ENCODE measurements around the gene ADGRA1.
"Not testable (repeated sequence)": the region's sequence is repeated elsewhere in the genome, so short reads cannot be mapped to it uniquely, and the experiment has no call there.

The ADGRA1 gene

GRCh38 chr10:133131053-133131452 is 43.3 kb downstream of the ADGRA1 start:
- DNase-seq: no peak

- no peak for DNase-seq
These were observed 44.2 kb downstream of the ADGRA1 start for GRCh38 chr10:133131734-133132472.

- DNase-seq: no peak
These were observed 45.0 kb downstream of the ADGRA1 start for GRCh38 chr10:133132473-133133291.

DNA sequence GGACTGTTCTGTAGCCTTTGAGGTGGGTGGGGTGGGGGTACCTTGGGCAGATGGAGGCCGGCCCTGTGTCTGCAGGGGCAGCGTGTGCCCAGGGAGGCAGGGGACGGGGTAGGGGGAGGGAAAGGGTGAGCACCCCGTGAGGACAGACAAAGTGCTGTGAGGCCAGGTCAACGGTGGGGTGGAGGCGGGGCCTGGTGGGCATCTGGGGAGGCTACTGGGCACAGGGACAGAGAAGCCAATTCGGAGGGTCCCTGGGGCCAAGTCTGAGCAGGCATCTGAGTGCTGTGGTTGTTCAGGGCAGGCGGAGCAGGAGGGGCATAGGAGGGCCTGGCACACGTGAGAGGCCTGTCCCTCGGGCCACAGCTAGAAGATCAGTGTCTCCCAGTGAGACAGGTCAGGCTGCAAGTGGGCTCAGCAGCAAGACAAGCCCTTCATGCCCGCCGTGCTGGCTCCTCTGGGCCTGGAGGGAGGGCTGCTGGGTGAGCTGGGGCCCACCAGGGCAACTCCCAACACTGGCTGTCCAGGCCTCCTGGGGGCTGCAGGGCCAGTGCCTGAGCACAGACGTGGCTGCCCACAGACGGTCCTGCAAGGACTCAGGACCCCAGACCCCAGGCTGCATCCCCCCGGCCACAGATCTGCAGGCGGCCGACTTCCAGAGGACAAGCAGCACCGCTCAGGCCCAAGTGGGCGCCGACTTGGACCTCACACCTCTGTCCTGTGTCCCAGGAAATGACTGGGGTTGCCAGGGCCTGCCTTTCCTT is 45.9 kb downstream of the ADGRA1 start:
- DNase-seq: no peak

- no peak for DNase-seq
These were observed 46.8 kb downstream of the ADGRA1 start for GRCh38 chr10:133134411-133135115.

GRCh38 chr10:133135116-133135465 is 47.4 kb downstream of the ADGRA1 start:
- no peak for DNase-seq

- DNase-seq: not testable (repeated sequence)
These were observed 49.9 kb downstream of the ADGRA1 start for GRCh38 chr10:133137486-133138145.

DNA sequence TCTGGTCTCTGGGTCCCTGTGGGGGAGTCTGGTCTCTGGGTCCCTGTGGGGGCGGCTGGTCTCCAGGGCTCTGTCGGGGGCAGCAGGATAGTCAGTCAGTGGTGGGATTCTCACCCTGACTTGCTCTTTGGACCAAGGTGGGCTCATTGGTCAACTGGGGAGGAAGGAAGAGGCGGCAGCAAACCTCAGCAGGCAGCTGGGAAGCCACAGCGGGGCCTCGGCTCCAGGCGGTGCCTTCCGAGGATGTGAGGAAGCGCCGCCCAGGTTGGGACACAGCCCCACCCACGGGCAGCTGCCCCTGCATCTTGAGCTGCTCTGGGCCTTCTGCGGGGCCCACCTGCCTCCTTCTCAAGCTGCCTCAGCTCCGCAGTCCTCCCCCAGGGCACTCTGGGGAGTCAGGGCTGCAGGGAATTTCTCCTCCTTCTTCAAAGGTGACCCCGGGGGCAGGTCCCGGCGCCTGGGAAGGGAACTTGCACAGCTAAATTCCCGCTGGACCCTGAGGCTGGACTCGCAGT is 51.9 kb downstream of the ADGRA1 start:
- DNase-seq: no peak

GRCh38 chr10:133140417-133141143 is 52.9 kb downstream of the ADGRA1 start:
- no peak for DNase-seq

GRCh38 chr10:133141144-133141957 is 53.6 kb downstream of the ADGRA1 start:
- no peak for DNase-seq

DNA sequence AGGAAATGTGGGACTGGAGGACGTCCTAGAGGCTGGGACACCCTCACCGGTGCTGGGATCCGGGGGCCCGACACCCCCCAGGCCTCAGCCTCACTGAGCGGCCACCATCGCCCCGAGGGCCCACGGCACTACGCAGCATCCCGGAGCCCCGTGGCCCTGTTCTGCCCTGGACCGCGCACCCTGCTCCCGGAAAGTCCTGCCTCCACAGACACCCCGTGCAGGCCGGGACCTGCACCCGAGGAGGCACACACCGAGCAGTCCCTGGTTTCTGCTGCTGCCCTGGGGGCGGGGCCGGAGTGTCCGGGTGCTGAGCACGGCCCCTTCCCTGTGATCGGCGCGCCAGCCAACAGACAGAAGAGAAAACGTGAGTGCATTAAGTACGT is 54.2 kb downstream of the ADGRA1 start:
- no peak for DNase-seq

DNA sequence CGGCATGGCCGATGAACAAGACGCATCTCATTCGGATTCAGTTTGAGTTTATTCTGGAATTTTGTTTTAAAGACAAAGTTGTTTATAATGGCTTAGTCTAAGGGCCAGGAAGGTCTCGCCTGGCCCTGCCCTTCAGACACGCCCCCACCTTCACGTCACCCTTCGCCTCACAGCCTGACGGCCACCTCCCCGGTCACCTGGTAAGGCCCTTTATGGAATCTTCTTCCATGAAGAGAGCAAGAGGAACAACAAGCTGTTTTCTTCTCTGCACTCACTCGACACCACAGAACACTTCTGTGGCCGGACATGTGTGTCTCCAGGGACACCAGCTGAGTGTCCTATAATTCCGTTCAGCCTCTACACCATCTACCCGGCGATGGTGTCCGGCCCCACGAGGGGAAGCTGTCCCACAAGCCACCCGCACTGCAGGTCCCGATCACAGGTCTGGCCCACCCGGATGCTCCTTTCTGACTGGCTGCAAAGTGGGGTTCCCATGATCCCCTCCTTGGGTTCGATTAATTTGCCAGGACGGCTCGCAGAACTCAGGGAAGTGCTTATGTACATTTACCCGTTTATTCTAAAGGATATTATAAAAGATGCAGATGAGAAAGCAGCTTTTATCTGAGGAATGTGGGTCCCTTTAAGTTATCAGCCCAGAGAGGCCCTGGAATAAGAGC is 54.9 kb downstream of the ADGRA1 start:
- DNase-seq: no peak

DNA sequence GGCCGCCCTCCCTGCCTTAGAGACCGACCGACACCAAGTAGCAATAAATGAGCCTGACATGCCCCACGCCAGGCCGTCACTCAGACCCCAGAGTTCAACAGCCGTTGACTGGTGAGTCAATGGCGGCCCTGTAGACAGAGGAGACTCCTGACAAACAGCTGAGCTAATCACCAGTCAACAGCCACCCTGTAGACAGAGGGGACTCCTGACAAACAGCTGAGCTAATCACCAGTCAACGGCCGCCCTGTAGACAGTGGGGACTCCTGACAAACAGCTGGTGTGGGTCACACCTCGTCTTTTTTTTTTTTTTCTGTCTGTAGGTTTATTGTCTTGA is 55.4 kb downstream of the ADGRA1 start:
- DNase-seq: no peak

DNA sequence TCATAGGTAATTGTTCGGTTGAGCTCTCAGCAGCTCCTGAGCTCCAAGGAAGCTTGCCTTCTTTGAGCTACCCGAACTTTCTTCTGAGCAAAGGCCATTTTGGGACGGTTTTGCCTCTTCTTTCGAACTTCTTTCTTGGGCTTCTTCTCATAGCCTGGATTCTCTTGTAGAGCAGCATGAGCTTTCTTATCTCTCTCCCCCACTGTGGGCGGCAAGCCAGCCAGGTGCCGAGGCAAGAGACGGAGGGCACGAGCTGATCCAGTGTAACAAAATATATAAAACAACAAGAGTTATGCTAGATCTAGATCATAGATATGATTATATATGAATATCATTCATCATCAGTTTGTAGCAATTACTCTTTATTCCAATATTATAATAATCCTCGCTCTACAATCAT is 55.8 kb downstream of the ADGRA1 start:
- no peak for DNase-seq

- DNase-seq: no peak
These were observed 57.0 kb downstream of the ADGRA1 start for GRCh38 chr10:133144771-133145170.

DNA sequence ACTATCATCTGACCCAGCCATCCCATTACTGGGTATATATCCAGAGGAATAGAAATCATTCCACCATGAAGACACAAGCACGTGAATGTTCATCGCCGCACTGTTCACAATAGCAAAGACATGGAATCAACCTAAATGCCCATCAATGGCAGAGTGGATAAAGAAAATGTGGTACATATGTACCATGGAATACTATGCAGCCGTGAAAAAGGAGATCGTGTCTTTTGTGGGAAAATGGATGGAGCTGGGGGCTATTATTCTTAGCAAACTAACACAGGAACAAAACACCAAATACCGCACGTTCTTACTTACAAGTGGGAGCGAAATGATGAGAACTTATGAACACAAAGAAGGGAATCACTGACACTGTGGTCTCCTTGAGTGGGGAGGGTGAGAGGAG is 62.5 kb downstream of the ADGRA1 start:
- no peak for DNase-seq

DNA sequence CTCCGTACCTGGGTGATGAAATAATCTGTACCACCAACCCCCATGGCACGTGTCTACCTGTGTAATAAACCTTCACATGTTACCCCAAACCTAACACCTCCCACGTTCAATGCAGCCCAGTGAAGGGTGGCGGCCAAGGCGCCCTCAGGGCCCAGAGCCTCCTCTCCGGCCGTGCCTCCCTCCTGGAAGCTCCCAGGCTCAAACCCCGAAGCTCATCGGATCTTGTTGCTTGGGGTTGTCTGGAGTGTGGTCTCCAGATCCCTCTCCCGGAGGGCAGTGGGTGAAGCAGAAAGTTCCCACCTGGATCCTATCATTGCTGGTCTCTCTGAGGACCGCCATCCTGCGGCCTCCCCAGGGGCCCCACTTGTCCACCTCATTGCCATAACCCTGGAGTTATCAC is 62.9 kb downstream of the ADGRA1 start:
- DNase-seq: no peak

DNA sequence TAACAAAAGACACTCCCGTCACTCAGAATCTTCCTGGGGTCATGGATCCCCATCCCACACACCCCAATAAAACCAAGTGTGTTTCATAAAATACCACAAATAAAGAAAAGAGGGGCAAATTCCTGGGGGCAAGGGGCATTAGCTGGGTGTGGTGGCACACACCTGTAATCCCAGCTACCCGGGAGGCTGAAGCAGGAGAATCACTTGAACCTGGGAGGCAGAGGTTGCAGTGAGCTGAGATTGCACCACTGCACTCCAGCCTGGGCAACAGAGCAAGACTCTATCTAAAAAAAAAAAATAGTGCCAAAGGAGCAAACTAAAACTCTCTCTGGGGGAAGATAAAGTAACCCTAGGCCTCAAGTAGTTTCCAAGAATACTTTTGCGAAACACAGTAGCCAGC is 63.3 kb downstream of the ADGRA1 start:
- not testable (repeated sequence) for DNase-seq

DNA sequence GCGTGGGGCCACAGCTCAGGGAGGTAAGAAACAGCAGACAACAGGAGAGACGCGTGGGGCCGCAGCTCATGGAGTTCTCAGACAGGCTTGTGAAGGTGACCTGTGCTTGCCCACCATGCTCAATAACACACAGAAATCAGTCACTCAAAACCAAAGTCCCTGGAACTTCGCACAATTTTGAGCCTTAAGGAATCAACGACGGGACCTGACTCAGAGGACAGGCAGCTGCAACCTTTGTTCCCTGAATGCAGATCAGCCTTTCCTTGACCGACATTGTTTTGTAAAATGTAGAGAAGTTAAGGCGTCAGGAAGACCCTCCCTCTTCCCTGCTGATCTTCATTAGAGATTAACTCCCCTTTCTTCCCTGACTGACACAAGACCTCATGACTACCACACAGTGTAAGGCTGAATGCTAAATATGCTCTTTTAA is 63.8 kb downstream of the ADGRA1 start:
- no peak for DNase-seq

- DNase-seq: no peak
These were observed 66.7 kb downstream of the ADGRA1 start for GRCh38 chr10:133154411-133154810.
